Measurements from ENCODE around the gene TESPA1.

GRCh38 chr12:54987611-54988231 lies 3.2 kb upstream of the TESPA1 start:
- TF ChIP-seq CTCF (IDR thresholded peaks at IDR 0.05) (no peak), EP300 (IDR thresholded peaks at IDR 0.05) (no peak), POLR2A (IDR thresholded peaks at IDR 0.05; ENCODE audit: low read depth) (no peak)

All from esophagus muscularis mucosa (tissue), 4 donors.